Left lung (tissue), 10 donors: ENCODE results near the gene CLTA. TPM values are rescaled to one million over a fixed set of nuclear protein-coding genes. Genes with fewer than 3 reads are reported as not detected.
"Not testable (repeated sequence)": the region's sequence is repeated elsewhere in the genome, so short reads cannot be mapped to it uniquely, and the experiment has no call there.

Source experiments
- ATAC-seq: fragments of 200-7000 bp; cut with Tn5 transposase; one replicate; pipeline ENCODE4 v1.9.1; 2020; ENCODE audit warnings: moderate library complexity
- DNase-seq, 4 donors: peaks; one replicate each; pipeline ENCODE4 v3.0.0-alpha.2; 2013 to 2020
- H3K27ac ChIP-seq, 2 donors: fragments of 200-600 bp; sonication (generic) in 1 of 2; one replicate each; pipeline versions ENCODE4 v1.5.0 to v1.8.0; 2020 to 2021
- H3K27me3 ChIP-seq, 2 donors: fragments of 200-600 bp; sonication (generic) in 1 of 2; one replicate each; pipeline versions ENCODE4 v1.5.0 to v1.8.0; 2020 to 2021
- H3K36me3 ChIP-seq, 2 donors: fragments of 200-600 bp; sonication (generic) in 1 of 2; one replicate each; pipeline versions ENCODE4 v1.5.0 to v1.8.0; 2020 to 2021
- H3K4me1 ChIP-seq, 2 donors: fragments of 200-600 bp; one replicate each; pipeline ENCODE4 v1.8.0; 2021
- H3K4me3 ChIP-seq, 2 donors: fragments of 200-600 bp; sonication (generic) in 1 of 2; one replicate each; pipeline versions ENCODE4 v1.5.0 to v1.8.0; 2020 to 2021; ENCODE audit warnings: mild to moderate bottlenecking in 1 of 2
- H3K9me3 ChIP-seq, 2 donors: fragments of 200-600 bp; sonication (generic) in 1 of 2; one replicate each; pipeline versions ENCODE4 v1.5.0 to v1.8.0; 2020 to 2021
- CTCF ChIP-seq, 2 donors: fragments of 200-600 bp; sonication (generic) in 1 of 2; IDR thresholded peaks; one replicate each; pipeline versions ENCODE4 v1.5.0 to v1.8.0; 2021; ENCODE audit warnings: antibody characterized with exemption in 2 of 2
- intact Hi-C, 2 donors: fragments of 100-400 bp; cut with DNase I; formaldehyde crosslinking; loops; one replicate each; pipeline versions ENCODE4 v1.11.2 to v1.14.2; 2022
- polyA plus RNA-seq, 6 donors: library from polyadenylated mRNA; unstranded; fragments of 120-200 nt; gene quantifications; one replicate each; pipeline ENCODE4 v1.2.1, GENCODE V29; 2013; ENCODE audit not compliant: insufficient read length in 6 of 6
- total RNA-seq, 2 donors: library from RNA; stranded (reverse); fragmentation: NEBNext Ultra II Directional; extraction: Animal tissue kit (Norgen Biotek cat#: 25700); gene quantifications; one replicate each; pipeline ENCODE4 v1.2.1, GENCODE V29; 2021
- donor health status: DM: no; HTN: yes; CAD: no.
- donor health status: DM: no; HTN: no; CAD: no.

CLTA gene
- total and polyA plus RNA-seq, 8 donors, result 199 to 237 (median 219) TPM

GRCh38 chr9:36156116-36156515 is 34.6 kb upstream of the CLTA start:
- intact Hi-C loops, result no loop called here
- no peak for DNase-seq
- no peak for ATAC-seq
- H3K27ac ChIP-seq, result peak overlapping the region in 1 of 2 donors; percentile 66
- peaks cover 0 to 3% of the 10 kb centered on the region in 2 donors for H3K9me3 ChIP-seq
- no peak overlapping the region for H3K4me3 ChIP-seq
- H3K27me3 ChIP-seq, result no peaks in the 10 kb centered on the region
- no peak for TF ChIP-seq CTCF (IDR thresholded peaks at IDR 0.05)
- H3K36me3 ChIP-seq, result peaks cover 0 to 17% of the 10 kb centered on the region in 2 donors
- peaks cover 6 to 63% of the 10 kb centered on the region in 2 donors for H3K4me1 ChIP-seq

GRCh38 chr9:36158122-36158521 is 32.6 kb upstream of the CLTA start:
- TF ChIP-seq CTCF (IDR thresholded peaks at IDR 0.05), result no peak
- peak overlapping the region; percentile 60 to 73 for H3K27ac ChIP-seq

GRCh38 chr9:36158917-36159316 is 31.8 kb upstream of the CLTA start:
- Histone ChIP-seq H3K9me3 (peaks cover 0 to 3% of the 10 kb centered on the region in 2 donors), H3K27me3 (no peaks in the 10 kb centered on the region), H3K27ac (peak overlapping the region; percentile 60 to 73), H3K4me3 (no peak overlapping the region), H3K4me1 (peaks cover 9 to 42% of the 10 kb centered on the region in 2 donors), H3K36me3 (peaks cover 0 to 33% of the 10 kb centered on the region in 2 donors)
- no peak for TF ChIP-seq CTCF (IDR thresholded peaks at IDR 0.05)
- intact Hi-C loops, result no loop called here
- no peak for ATAC-seq
- DNase-seq, result no peak

More at GRCh38 chr9:36158122-36158521, 32.6 kb upstream of the CLTA start:
- peaks cover 0 to 3% of the 10 kb centered on the region in 2 donors for H3K9me3 ChIP-seq
- no peak overlapping the region for H3K4me3 ChIP-seq
- peaks cover 3 to 44% of the 10 kb centered on the region in 2 donors for H3K4me1 ChIP-seq
- intact Hi-C loops, result no loop called here
- peaks cover 0 to 26% of the 10 kb centered on the region in 2 donors for H3K36me3 ChIP-seq
- no peak for DNase-seq
- ATAC-seq, result peak; percentile 17
- H3K27me3 ChIP-seq, result no peaks in the 10 kb centered on the region

GRCh38 chr9:36159509-36159908 is 31.2 kb upstream of the CLTA start:
- H3K4me3 ChIP-seq, ATAC-seq, DNase-seq: not testable (repeated sequence)

GRCh38 chr9:36160126-36160525 is 30.6 kb upstream of the CLTA start:
- DNase-seq, H3K9me3 ChIP-seq, H3K27me3 ChIP-seq, intact Hi-C loops, ATAC-seq, H3K27ac ChIP-seq, H3K4me3 ChIP-seq: not testable (repeated sequence)
- Histone ChIP-seq H3K4me1 (peaks cover 9 to 33% of the 10 kb centered on the region in 2 donors), H3K36me3 (peaks cover 0 to 33% of the 10 kb centered on the region in 2 donors)

More at GRCh38 chr9:36159509-36159908, 31.2 kb upstream of the CLTA start:
- Histone ChIP-seq H3K36me3 (peaks cover 0 to 33% of the 10 kb centered on the region in 2 donors), H3K4me1 (peaks cover 9 to 36% of the 10 kb centered on the region in 2 donors), H3K27ac (peak overlapping the region in 1 of 2 donors; percentile 73)
- H3K9me3 ChIP-seq, H3K27me3 ChIP-seq, intact Hi-C loops: not testable (repeated sequence)

GRCh38 chr9:36161187-36161586 is 29.5 kb upstream of the CLTA start:
- peak overlapping the region in 1 of 2 donors; percentile 59 for H3K27ac ChIP-seq
- no peak for TF ChIP-seq CTCF (IDR thresholded peaks at IDR 0.05)
- intact Hi-C loops, result no loop called here

More at GRCh38 chr9:36161187-36161586, 29.5 kb upstream of the CLTA start:
- Histone ChIP-seq H3K9me3 (peaks cover 0 to 3% of the 10 kb centered on the region in 2 donors), H3K4me1 (peaks cover 9 to 35% of the 10 kb centered on the region in 2 donors), H3K27me3 (peaks cover 0 to 5% of the 10 kb centered on the region in 2 donors), H3K36me3 (peaks cover 0 to 24% of the 10 kb centered on the region in 2 donors), H3K4me3 (no peak overlapping the region)
- ATAC-seq (no peak), DNase-seq (no peak)
